Thyroid gland (tissue), 4 donors: ENCODE results near the gene FBLN1. TPM values are rescaled to one million over a fixed set of nuclear protein-coding genes. Genes with fewer than 3 reads are reported as not detected.
"Not testable (repeated sequence)": the region's sequence is repeated elsewhere in the genome, so short reads cannot be mapped to it uniquely, and the experiment has no call there.

ENCODE experiments used
- DNase-seq, 2 donors: peaks; one replicate each; pipeline ENCODE4 v3.0.0-alpha.2; 2019
- H3K27ac ChIP-seq, 3 donors: fragments of 200-600 bp; sonication (generic); 1 replicate in 2 of 3; 2 replicates in 1 of 3; pipeline ENCODE4 v1.5.1; 2016 to 2019; ENCODE audit warnings: mild to moderate bottlenecking in 1 of 3, moderate library complexity in 1 of 3
- H3K27me3 ChIP-seq: fragments of 200-600 bp; sonication (generic); one replicate; pipeline ENCODE4 v1.5.1; 2019
- H3K36me3 ChIP-seq, 2 donors: fragments of 200-600 bp; sonication (generic); one replicate each; pipeline ENCODE4 v1.5.1; 2016 to 2019
- H3K4me1 ChIP-seq, 2 donors: fragments of 200-600 bp; sonication (generic); one replicate each; pipeline ENCODE4 v1.5.1; 2017 to 2019
- H3K4me3 ChIP-seq, 3 donors: fragments of 200-600 bp; sonication (generic); replicated peaks in 1 of 3; 1 replicate in 2 of 3; 2 replicates in 1 of 3; pipeline ENCODE4 v1.5.1; 2016; ENCODE audit warnings: mild to moderate bottlenecking in 1 of 3
- H3K9me3 ChIP-seq: fragments of 200-600 bp; sonication (generic); one replicate; pipeline ENCODE4 v1.5.1; 2017
- POLR2A ChIP-seq, 2 donors: fragments of 450-650 bp; IDR thresholded peaks; one replicate each; pipeline ENCODE4 v1.6.1; 2017; ENCODE audit warnings: antibody characterized with exemption in 2 of 2, mild to moderate bottlenecking in 2 of 2, moderate library complexity in 1 of 2
- WGBS, 2 donors: methylation state at CpG; one replicate each; pipeline ENCODE4 v1.1.5; 2017; 5-methylcytosine and 5-hydroxymethylcytosine counted together
- intact Hi-C: fragments of 100-400 bp; cut with DNase I; formaldehyde crosslinking; loops from one replicate; pipeline ENCODE4 v1.15.1; 2023
- total RNA-seq, 4 donors: library from RNA; depleted of rRNA; stranded (reverse); fragments of >200 nt; gene quantifications; one replicate each; pipeline ENCODE4 v1.2.3, GENCODE V29; 2016
- TF ChIP-seq, protein P1 (sequence below), 6 experiments: fragments of 200-600 bp in 3 of 6; fragments of 450-650 bp in 3 of 6; sonication (generic) in 3 of 6; IDR thresholded peaks; one replicate each; pipeline ENCODE4 v1.5.1; 2016 to 2019; ENCODE audit warnings: antibody characterized with exemption in 6 of 6, mild to moderate bottlenecking in 2 of 6, inconsistent platforms in 1 of 6, moderate library complexity in 1 of 6

FBLN1 gene
- total RNA-seq, 4 donors from 2014 or later = 52.3 to 199 (median 163) TPM

DNA sequence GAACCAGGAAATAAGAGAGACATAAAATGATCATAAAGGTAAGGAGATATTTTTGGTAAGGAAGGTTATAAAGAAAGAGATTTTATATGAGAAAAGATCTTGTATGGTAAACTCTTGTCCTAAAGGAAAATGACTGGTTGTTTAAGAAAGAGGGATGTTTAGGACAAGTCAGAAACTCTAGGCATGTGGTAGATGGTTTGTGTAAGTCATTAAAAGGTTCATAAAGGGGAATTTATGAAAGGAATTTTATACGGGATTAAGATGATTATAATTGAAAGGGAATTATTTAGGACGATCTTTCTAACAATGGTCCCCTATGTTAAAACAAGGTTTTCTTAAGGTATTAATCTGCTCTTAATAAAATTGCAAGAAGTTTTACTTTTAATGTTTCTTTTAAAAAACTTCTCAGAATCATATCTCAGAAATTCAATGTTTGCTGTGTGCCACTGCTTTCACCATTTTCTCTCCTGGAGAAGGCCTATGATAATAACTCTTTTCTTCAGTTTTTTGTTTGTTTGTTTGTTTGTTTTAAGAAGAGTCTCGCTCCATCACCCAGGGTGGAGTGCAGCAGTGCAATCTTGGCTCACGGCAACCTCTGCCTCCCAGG, 13.8 kb upstream of the FBLN1 start:
- Histone ChIP-seq H3K36me3 (no peaks in the 10 kb centered on the region), H3K4me1 (peaks cover 0 to 5% of the 10 kb centered on the region in 2 donors), H3K9me3 (no peaks in the 10 kb centered on the region), H3K27me3 (no peaks in the 10 kb centered on the region), H3K27ac (no peak overlapping the region), H3K4me3 (no peak overlapping the region)
- TF ChIP-seq, protein P1, sequence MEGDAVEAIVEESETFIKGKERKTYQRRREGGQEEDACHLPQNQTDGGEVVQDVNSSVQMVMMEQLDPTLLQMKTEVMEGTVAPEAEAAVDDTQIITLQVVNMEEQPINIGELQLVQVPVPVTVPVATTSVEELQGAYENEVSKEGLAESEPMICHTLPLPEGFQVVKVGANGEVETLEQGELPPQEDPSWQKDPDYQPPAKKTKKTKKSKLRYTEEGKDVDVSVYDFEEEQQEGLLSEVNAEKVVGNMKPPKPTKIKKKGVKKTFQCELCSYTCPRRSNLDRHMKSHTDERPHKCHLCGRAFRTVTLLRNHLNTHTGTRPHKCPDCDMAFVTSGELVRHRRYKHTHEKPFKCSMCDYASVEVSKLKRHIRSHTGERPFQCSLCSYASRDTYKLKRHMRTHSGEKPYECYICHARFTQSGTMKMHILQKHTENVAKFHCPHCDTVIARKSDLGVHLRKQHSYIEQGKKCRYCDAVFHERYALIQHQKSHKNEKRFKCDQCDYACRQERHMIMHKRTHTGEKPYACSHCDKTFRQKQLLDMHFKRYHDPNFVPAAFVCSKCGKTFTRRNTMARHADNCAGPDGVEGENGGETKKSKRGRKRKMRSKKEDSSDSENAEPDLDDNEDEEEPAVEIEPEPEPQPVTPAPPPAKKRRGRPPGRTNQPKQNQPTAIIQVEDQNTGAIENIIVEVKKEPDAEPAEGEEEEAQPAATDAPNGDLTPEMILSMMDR (IDR thresholded peaks at IDR 0.05) = no peak
- TF ChIP-seq POLR2A (IDR thresholded peaks at IDR 0.05) = no peak
- intact Hi-C loops = no loop called here
- no peak for DNase-seq
- 93% methylated on average over 4 of the region's 4 CpGs for WGBS, 2 donors

GRCh38 chr22:45490836-45491235, 11.8 kb upstream of the FBLN1 start:
- H3K27me3 ChIP-seq = no peaks in the 10 kb centered on the region
- H3K9me3 ChIP-seq = no peaks in the 10 kb centered on the region
- H3K27ac ChIP-seq = no peak overlapping the region
- peaks cover 0 to 5% of the 10 kb centered on the region in 2 donors for H3K4me1 ChIP-seq
- no peak for TF ChIP-seq POLR2A (IDR thresholded peaks at IDR 0.05)
- TF ChIP-seq, protein P1 (IDR thresholded peaks at IDR 0.05) = no peak
- DNase-seq = no peak
- no peak overlapping the region for H3K4me3 ChIP-seq
- 79 to 80% methylated on average over 3 of the region's 3 CpGs for WGBS, 2 donors
- H3K36me3 ChIP-seq = no peaks in the 10 kb centered on the region
- intact Hi-C loops = no loop called here

DNA sequence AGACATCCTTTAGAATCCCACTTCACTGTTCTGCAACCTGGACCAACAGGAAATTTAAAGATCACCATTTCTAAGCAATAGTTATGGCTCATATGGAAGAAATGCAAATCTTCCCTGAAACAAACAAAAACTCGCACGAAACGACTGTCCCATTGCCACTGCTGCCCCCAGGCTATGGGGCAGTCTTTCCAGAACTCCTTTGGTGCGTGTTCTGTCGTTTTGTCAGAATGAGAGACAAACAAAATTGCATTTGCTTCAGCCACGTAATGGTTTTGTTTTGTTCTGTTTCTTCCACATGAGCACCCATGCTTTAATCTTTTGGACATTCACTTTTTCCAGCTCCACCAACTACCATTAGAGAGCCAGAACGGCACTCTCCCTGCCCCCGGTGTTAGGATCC, 10.8 kb upstream of the FBLN1 start:
- Histone ChIP-seq H3K27ac (no peak overlapping the region), H3K9me3 (no peaks in the 10 kb centered on the region), H3K4me3 (no peak overlapping the region), H3K36me3 (no peaks in the 10 kb centered on the region), H3K4me1 (peaks cover 0 to 5% of the 10 kb centered on the region in 2 donors), H3K27me3 (no peaks in the 10 kb centered on the region)
- 63 to 74% methylated on average over 8 of the region's 8 CpGs for WGBS, 2 donors
- DNase-seq = no peak
- TF ChIP-seq, protein P1 (IDR thresholded peaks at IDR 0.05) = no peak
- no peak for TF ChIP-seq POLR2A (IDR thresholded peaks at IDR 0.05)
- intact Hi-C loops = no loop called here

DNA sequence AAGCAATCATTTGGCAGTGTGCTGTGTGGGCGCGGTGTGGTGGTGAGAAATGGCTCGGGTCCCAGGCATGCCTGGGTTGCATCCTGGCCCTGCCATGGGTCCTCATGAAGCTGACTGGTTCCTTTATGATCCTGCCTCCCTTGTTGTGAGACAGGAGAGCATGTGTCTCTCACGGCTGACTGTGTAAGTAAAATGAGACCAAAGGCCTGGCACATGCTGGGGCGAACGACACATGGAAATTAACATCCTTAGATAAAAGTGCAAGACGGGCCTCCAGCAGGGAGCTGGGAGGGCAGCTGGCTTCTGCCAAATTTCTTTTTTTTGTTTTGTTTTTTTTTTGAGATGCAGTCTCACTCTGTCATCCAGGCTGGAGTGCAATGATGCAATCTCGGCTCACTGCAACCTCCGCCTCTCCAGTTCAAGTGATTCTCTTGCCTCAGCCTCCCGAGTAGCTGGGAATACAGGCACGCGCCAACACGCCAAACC, 9.4 kb upstream of the FBLN1 start:
- Histone ChIP-seq H3K36me3 (no peaks in the 10 kb centered on the region), H3K4me3 (no peak overlapping the region), H3K9me3 (no peaks in the 10 kb centered on the region), H3K27ac (no peak overlapping the region), H3K27me3 (no peaks in the 10 kb centered on the region), H3K4me1 (peaks cover 0 to 5% of the 10 kb centered on the region in 2 donors)
- no peak for DNase-seq
- TF ChIP-seq, protein P1 (IDR thresholded peaks at IDR 0.05) = no peak
- TF ChIP-seq POLR2A (IDR thresholded peaks at IDR 0.05) = no peak
- intact Hi-C loops = no loop called here
- 78 to 89% methylated on average over 11 to 13 of the region's 13 CpGs for WGBS, 2 donors

GRCh38 chr22:45494306-45494705, 8.4 kb upstream of the FBLN1 start:
- intact Hi-C loops, DNase-seq: not testable (repeated sequence)

DNA sequence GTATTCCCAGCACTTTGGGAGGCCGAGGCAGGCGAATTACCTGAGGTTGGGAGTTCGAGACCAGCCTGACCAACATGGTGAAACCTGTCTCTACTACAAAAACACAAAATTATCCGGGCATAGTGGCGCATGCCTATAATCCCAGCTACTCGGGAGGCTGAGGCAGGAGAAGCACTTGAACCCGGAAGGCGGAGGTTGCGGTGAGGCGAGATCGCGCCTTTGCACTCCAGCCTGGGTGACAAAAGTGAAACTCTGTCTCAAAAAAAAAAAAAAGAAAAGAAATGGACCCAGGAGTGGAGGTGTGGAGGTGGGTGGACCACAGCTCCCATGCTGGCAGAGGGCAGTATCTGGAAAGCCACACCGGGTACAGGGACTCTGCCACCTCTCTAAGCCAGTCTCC, 7.1 kb upstream of the FBLN1 start:
- H3K27ac ChIP-seq, H3K9me3 ChIP-seq, H3K4me3 ChIP-seq, intact Hi-C loops, H3K4me1 ChIP-seq, DNase-seq, H3K27me3 ChIP-seq, H3K36me3 ChIP-seq: not testable (repeated sequence)
- WGBS, 2 donors = 91 to 92% methylated on average over 13 of the region's 13 CpGs

More at GRCh38 chr22:45494306-45494705, 8.4 kb upstream of the FBLN1 start:
- H3K4me1 ChIP-seq, H3K27me3 ChIP-seq, H3K27ac ChIP-seq, H3K9me3 ChIP-seq, H3K36me3 ChIP-seq, H3K4me3 ChIP-seq: not testable (repeated sequence)
- WGBS, 2 donors = 88 to 96% methylated on average over 8 of the region's 8 CpGs
